SIG-M5 treated with dmso at 0.1 percent for 504 hours (cell line): ENCODE results near the gene WAPL.
"Not testable (repeated sequence)": the region's sequence is repeated elsewhere in the genome, so short reads cannot be mapped to it uniquely, and the experiment has no call there.

ENCODE experiments used
- DNase-seq: peaks from one replicate; lab custom pipeline; 2025; ENCODE audit not compliant: unreplicated experiment; lab: John Stamatoyannopoulos, UW

The WAPL gene

GRCh38 chr10:86525713-86526112, 4.1 kb upstream of the WAPL start:
- DNase-seq: not testable (repeated sequence)

- no peak for DNase-seq
Measured at GRCh38 chr10:86524225-86524962, 2.8 kb upstream of the WAPL start.

DNA sequence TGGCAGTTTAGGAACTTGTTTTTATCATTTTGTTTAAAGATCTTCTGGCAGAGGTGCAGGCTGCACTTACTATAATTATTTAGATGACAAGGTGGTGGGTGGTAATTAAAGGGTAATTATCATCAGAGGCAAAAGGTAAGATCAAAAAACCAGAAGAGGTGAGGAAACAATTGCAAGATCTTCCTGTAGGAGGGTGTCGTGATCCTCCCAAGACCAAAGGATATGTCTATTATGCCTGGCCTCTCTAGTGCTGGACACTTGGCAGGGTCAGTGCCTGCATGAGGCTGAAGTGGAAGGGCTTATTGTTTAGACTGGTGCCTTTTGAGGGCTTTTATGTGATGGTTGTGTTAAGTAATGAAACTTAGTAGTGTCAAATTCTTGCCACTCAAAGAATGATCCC, 1.8 kb upstream of the WAPL start:
- no peak for DNase-seq

DNA sequence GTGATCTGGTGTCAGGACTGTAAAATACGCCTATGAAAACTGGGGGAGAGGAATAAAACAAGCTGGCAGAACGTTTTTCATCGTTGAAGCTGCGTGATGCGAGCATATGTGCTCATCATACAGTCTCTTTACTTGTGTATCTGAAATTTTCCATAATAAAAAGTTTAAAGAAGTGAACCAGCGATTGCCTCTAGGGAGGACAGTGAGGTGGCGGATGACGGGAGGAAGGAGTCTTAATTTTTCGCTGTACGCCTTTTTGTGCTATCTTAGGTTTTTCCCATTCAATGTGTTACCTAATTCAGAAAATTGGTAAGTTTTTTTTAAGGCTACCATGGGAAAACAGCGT, 891 bp upstream of the WAPL start:
- peak; percentile 17 for DNase-seq

DNA sequence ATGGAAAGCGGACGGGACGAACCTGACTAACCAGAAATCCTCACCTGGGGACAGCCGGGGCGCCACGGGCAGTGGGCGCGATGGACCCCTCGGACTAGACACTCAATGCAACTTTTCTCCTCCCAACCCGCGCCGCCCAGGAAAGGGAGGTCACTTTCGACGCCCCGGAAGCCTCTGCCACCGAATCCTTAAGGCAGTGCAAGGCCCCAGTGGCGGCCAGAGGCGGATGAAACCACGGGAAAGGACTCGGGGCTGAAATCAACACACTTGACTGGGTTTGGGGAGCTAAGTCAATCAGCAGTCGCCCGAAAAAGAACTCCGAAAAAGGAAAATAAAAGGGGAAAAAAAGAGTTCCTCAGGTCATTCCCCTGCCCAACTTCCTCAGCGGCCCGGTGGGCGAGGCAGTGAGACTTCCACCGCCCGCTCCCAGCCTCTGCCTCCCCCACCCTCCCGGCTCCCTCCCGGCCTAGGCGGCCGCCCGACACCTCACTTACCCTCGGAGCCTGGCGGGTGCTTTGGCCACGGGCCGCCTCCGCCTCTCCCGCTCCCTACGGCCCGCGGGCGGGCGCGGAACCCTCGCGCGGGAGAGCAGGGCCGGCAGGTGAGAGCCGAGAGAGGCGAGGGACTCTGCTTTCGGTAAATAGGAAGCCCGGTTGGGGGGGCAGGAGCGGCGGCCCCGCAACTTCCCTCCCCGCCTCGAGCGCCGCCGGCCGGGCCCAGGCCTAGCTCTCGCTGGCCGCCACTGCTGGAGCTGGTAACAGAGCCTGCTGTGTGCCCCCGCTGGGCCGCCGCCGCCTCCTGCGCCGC, 518 bp downstream of the WAPL start:
- peak; percentile 20 for DNase-seq

- DNase-seq: no peak
Measured at GRCh38 chr10:86518781-86519180, 2.8 kb downstream of the WAPL start.

GRCh38 chr10:86512137-86512536, 9.5 kb downstream of the WAPL start:
- no peak for DNase-seq

DNA sequence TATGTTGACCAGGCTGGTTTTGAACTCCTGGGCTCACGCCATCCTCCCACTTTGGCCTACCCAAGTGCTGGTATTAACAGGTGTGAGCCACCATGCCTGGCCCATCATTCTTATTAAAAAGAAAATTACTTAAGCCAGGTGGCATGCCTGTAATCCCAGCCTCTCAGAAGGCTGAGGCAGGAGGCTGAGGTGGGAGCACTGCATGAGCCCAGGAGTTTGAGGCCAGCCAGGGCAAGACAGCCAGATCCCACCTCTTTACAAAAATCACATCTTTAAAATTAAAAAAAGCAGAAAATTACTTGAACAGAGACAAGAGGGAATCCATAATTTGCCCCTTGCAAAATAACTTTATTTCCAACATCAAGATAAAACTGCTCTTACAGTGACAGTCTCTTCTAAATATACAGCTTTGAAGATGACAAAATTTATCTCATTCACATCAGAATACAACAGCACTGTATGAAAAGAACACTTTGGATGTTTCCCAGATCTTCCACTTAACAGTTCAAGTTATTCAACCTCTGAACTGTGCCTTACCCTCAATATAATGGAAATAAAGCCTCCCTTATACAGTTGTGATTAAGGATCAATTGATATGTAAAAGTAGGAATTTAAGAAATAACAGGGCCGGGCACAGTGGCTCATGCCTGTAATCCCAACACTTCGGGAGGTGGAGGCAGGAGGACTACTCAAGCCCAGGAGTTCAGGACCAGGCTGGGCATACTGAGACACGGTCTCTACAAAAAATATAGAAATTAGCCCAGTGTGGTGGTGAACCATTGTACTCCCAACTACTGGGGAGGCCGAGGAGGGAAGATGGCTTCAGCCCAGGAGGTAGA, 10.3 kb downstream of the WAPL start:
- no peak for DNase-seq

DNA sequence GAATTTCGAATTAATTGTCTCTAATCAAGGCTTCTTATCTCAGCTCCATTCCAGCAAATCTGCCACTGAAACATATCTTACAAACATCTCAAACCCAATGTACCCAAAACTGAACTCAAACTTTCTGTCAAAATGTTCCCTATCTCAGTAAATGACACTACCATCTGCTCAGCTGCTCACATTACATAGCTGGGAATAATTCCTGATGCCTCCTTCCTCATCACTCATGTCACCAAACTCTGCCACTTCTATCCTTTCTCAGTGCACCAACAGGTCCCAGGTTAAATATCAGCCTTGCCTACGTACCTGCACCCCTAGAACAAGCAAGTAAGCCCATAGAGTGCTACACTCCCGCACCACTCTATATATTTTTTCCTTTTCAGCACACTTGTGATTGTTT, 12.4 kb downstream of the WAPL start:
- no peak for DNase-seq

DNA sequence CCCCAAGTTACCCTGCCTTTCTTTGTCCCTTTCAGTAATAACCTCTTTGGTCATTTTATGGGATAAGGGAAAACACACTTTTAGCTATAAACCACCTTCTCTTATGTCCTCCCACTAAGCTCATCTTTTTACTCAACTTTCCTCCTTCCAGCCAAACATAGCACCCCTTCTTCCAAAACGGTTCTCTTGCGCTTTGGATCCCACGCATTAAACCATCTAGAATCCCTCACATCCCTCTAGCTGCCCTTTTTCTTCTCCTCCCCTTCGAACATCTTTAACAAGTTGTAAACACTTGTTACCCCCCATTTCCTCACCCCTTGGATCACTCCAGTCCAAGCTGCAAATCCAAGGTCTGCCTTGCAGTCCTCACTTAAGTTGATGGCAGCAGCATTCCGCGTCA, 13.4 kb downstream of the WAPL start:
- DNase-seq: no peak

DNA sequence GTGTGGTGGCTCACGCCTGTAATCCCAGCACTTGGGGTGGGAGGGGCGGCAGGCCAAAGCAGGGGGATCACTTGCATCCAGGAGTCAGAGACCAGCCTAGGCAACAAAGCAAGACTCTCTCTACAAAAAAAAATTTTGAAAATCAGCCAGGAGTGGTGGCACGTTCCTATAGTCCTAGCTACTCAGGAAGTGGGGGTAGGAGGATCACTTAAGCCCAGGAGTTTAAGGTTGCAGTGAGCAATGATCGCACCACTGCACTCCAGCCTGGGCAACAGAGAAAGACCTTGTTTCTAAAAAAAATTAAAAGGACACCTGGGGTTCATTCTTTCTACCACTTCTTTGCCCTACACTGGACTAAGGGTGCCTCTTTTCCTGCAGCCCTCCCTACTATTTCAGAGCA, 15.1 kb downstream of the WAPL start:
- no peak for DNase-seq

DNA sequence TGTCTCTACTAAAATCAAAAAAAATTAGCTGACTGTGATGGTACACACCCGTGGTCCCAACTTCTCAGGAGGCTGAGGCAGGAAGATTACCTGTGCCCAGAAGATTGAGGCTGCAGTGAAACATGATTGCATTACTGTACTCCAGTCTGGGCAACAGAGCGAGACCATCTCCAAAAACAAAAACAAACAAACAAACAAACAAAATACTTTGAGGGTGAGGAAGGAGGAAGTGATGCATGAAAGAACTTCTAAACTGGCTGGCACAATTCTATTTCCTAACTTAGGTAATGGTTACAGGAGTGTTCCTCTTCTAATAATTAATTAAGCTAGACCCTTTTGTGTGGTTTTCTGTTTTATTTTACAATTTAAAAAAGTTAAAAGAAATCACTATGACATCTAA, 15.5 kb downstream of the WAPL start:
- no peak for DNase-seq

- no peak for DNase-seq
Measured at GRCh38 chr10:86504510-86504909, 17.1 kb downstream of the WAPL start.

- no peak for DNase-seq
Measured at GRCh38 chr10:86500846-86501245, 20.7 kb downstream of the WAPL start.

GRCh38 chr10:86498598-86498997, 23.0 kb downstream of the WAPL start:
- no peak for DNase-seq

DNA sequence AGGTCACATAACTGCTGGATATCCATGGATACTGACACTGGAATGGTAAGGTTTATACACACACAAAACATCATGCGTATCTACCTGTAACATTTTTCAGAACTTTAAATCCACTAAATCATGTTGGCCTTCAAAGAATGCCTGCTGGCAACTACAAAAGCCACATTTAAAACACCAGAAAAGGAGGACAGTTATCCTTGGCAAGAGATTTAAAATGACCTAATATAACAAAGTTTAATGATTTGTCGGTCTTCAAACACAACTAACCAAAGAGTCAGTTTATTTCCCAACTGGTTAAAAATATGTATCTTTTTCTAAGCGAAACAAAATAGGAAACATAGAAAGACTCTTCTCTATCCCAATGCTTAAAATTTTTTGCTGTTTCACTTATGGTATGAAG, 24.0 kb downstream of the WAPL start:
- DNase-seq: no peak

DNA sequence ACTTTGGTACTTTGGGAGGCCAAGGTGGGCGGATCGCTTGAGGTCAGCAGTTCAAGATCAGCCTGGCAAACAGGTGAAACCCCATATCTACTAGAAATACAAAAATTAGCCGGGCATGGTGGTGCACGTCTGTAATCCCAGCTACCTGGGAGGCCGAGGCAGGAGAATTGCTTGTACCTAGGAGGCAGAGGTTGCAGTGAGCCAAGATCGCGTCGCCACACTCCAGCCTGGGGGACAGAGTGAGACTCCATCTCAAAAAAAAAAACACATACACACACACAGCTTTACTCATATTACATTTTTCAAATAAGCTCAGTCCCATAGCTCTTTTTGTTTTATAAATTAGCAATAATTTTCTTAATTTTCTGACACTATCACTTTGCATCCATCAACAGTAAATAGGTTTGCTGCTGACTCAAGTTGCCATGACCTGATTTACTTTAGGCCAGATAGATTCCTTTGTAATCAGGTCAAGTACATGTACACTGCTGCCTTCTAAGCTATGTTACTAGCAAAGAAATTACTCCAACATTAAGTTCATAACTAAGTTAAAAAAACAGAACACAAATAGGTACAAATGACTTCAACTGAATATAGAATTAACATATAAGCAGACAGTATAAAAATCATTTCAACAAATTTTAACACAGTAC, 31.5 kb downstream of the WAPL start:
- DNase-seq: no peak

GRCh38 chr10:86489071-86489810, 32.4 kb downstream of the WAPL start:
- no peak for DNase-seq

DNA sequence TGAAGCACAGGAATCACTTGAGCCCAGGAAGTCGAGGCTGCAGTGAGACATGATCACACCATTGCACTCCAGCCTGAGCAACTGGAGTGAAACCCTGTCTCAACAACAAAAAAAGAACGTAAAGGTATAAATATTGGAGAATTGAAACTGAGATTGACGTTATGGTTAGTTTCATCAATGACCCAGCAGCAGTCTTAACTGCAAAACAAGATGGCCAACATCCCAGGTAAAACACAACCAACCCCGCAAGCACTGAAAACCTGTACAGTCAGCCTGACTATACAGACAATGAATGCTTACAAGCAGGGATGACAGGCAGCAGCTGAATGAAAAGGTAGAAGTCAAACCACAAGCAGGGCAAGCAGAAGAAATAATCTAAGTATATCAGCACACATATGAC, 34.7 kb downstream of the WAPL start:
- no peak for DNase-seq

DNA sequence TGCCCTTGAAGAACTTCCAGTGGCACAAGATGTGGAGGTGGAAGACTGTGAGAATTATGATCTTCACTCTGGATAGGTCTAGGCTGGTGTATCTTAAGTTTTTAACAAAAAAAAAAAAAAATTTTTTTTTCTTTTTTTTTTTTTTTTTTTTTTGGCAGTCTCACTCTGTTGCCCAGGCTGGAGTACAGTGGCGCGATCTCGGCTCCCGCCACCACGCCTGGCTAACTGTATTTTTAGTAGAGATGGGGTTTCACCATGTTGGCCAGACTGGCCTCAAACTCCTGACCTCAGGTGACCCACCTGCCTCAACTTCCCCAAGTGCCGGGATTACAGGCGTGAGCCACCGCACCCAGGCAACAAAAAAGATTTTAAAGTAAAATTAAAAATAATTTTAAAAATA, 37.9 kb downstream of the WAPL start:
- DNase-seq: no peak

GRCh38 chr10:86481761-86482160, 39.8 kb downstream of the WAPL start:
- no peak for DNase-seq
